ENCODE data around the gene NOVA2.

The NOVA2 gene

DNA sequence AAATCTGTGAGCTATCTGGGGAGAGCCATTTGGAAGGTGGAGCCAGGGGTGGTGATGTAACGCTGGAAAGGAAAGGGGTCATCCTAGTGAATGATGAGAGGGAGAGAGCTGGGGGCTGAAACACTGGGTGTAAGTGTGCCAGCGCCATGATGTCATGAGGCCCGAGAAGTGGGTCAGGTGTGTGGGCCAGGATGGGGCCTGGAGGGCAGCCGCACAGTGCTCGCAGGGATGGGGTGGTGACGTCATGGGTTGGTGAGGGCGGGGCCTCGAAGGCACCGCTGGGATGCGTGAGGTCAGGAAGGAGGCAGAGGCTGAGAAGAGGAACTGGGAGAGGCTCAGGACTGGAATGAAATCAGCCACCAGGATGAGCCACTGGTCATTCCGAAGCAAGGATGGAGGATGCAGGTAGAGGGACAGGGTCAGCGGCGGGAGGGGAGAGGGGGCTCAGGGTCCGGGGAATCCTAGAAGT is 26.0 kb upstream of the NOVA2 start:
- peak; percentile 19 for DNase-seq

DNA sequence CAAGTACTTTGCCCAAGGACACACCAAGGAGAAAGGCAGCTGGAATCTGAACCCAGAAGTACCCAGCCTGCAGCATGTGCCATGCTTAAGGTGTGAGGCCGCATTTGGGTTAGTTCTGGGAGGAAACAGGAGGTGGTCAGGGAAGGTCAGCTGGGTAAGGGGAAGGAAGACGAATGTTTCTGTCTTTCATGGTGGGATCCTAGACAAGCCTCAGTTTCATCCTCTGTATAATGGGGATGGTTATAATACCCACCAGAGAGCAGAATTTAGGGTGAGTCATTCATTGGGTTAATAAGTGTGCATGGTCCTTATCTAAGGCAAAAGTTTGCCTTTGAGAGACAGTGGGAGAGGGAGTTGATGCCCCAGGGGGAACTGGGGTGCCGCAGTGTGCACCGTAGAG is 25.2 kb upstream of the NOVA2 start:
- no peak for DNase-seq

GRCh38 chr19:45996933-45997332 is 23.3 kb upstream of the NOVA2 start:
- no peak for DNase-seq

DNA sequence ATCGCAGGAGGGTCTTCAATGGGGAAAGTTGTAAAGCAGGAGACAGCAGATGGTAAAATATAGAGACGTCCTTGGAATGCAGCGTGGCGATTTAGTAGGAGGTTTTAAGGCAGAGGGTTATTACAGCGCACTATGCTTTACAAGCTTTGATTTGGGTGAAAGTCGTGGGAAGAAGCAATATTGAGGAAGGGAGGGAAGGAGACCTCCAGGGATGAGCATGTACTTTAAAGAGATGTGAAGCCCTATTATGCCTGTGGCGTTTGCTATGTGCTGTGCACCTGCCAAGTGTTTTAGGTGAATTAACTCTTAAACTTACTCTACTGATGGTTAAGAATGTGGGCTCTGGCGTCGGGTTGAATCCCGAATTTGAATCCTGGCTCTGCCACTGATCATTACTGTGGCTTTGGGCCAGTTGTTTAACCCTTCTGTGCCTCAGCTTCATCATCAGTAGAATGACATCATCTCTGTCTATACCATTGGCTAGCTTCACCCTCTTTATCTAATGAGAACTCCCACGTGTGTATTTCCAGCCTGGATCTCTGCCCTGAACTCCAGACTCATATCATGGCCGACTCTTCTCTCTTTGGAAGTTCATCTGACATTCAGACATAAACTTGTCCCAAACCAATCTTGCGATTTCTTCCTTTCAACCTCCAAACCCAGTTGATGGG is 22.2 kb upstream of the NOVA2 start:
- no peak for DNase-seq

GRCh38 chr19:45994998-45995714 is 21.5 kb upstream of the NOVA2 start, which contains the start of gene CCDC61:
TSS of gene CCDC61 (plus strand) at chr19:45995467. CDS start at chr19:46003019, 7,552 bp downstream.
- DNase-seq = peak; percentile 96

GRCh38 chr19:45994456-45994997 is 20.9 kb upstream of the NOVA2 start:
- DNase-seq = no peak

DNA sequence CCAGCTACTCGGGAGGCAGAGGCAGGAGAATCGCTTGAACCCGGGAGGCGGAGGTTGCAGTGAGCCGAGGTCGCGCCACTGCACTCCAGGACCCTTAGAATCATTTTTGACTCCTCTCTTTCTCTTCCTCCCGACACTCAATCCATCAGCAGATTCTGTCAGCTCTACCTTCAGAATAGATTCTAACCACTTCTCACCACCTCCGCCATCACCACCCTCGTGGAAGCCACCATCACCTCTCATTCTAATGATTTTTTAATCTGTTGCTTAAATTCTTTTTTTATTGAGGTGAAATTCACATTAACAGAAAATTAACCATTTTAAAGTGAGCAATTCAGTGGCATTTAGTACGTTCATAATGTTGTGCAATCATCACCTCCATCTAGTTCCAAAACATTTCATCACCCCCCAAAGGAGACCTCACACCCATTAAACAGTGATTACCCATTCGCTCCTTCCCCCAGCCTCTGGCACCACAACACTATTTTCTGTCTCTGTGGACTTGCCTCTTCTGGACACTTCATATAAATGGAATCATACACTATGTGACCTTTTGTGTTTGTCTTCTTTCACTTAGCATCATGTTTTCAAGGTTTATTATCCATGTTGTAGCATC is 16.6 kb upstream of the NOVA2 start:
- no peak for DNase-seq

DNA sequence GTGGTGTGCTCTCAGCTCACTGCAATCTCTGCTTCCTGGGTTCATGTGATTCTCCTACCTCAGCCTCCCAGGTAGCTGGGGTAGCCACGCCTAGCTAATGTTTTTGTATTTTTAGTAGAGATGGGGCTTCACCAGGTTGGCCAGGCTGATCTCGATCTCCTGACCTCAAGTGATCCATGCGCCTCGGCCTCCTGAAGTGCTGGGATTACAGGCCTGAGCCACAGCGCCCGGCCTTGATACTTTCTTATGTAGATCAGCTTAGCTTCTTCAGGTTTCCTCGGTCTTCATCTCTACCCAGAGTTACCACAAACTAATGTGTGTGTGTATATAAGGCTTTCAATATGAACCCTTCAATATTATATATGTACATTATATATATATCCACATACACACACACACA is 11.7 kb upstream of the NOVA2 start:
- no peak for DNase-seq

- no peak for DNase-seq
Measured at GRCh38 chr19:45981350-45981749, 7.7 kb upstream of the NOVA2 start.

DNA sequence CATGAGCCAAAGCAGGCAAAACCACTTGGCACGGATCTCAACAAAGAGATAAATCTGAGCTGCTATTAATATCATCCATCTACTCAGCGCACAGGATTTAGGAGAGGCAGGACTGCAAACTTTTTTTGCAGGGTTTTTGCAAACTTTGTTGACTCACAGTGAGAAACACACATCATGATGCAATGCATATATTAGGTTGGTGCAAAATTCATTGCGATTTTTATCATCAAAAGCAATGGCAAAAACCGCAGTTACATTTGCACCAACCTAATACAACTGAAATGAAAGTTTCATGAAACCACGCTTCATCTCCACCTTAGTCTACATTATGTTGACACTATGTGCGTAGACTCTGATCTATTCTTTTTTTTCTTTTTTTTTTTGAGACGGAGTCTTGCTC is 4.5 kb upstream of the NOVA2 start:
- no peak for DNase-seq

DNA sequence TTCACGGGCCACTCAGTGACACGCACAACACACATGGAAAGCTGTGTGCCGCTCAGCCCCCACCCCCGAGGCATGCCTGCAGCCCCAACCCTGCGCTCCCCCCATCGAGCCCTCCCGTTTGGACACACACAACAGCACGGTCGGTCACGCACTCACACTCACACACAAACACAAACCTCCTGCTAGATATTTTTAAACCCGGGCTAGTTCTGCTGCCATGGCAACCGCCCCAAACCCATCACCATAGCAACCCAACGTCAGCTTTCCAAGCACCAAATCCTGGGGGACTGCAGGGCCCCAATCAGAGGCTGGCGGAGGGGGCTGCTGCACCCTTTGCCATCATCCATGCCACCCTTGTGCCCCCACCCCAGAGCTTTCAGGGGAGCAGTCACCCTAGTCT is 2.5 kb upstream of the NOVA2 start:
- DNase-seq = no peak

- no peak for DNase-seq
Measured at GRCh38 chr19:45975306-45976070, 1.8 kb upstream of the NOVA2 start.

DNA sequence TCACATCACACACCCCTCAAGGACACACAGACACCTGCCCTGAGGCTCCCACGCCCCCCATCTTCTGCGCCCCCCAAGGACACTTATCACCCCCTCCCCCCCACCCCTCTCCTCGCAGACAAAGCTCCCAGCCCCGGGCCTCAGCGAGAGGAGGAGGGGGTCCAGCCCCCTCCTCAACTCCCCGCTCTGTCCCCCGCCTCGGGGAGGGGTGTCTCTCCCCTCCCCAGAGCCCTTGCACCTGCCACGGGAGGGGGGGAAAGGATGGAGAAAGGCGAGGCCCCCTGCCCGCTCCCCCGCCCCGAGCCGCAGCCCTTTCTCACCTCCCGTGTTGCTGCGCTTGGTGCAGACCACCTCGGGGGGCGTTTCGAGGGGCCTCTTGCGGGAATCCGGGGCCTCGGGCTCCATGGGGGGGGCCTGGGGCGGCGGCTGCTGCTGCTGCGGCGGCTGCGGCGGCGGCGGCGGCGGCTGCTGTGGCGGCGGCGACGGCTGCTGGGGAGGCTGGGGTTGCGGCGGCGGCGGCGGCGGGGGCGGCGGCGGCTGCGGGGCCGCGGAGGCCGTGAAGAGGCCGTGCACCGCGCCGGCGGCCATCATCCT is 621 bp downstream of the NOVA2 start:
- DNase-seq = peak; percentile 14

DNA sequence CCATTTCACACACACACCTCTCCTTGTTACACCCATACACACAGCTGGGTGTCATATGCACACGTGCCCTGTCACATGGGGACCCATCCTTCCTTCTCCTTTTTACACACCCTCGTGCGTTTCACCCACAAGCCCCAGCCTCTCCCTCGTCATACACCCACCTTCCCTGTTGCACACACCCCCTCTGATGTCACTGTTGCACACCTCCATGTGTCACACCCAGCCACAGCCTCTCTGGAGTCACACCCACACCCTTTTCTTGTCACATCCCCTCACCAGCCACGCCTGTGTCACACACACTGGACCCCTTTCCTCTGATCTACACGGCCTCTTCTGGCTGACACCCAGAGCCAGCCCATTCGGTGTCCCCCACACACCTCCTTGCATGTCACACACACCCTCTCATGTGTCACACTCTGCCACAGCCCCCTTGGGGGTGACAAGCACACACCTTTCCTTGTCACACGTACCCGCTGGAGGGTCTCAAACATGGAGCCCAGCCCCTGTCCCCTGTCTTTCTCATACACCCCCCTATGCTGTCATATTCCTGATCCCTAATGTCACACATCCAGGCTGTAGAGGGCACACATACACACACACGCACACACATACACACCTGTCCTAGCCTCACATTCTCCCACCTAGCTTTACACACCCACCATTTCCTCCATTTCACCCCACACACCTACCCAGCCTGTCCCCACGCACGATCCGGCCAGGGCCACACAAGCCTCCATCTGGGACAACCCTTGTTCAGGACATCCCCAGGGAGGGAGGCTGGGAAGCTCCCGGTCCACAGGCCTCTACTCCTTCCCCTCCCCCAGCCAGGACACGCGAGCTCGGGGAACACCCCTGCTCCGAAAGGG is 1.4 kb downstream of the NOVA2 start:
- DNase-seq = no peak

DNA sequence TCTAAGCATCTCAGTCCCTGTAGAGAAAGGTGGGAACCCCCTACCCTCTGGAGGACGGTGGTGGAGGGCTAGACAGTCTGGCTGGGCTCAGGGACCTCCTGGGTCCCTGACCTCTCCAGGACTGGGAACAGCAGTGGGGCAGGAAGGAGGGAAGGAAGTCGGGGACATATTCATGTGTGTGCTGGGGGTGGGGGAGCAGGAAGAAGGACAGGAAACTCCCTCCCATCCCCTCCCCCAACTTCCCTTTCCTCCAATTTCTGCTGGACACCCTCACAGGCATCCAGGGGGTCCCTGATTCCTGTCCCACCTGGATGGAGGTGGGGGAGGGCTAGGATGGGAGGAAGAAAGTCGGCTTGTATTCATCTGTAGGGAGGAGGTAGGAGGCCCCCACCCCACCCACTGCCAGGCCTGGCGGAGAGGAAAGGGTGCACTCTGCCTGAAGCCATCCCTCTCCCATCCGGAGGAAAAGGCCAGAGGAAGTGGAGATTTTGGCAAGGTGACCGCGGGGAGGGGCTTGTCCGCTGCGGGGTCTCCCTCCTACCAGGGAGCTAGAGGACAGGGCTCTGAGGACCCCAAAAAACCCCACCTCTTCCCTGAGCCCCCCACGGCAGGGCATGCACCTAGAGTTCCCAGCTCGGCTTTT is 2.3 kb downstream of the NOVA2 start:
- DNase-seq = no peak

GRCh38 chr19:45969676-45970075 is 4.0 kb downstream of the NOVA2 start:
- DNase-seq = no peak

- no peak for DNase-seq
Measured at GRCh38 chr19:45968626-45969025, 5.0 kb downstream of the NOVA2 start.

- DNase-seq = no peak
Measured at GRCh38 chr19:45967246-45967645, 6.4 kb downstream of the NOVA2 start.

DNA sequence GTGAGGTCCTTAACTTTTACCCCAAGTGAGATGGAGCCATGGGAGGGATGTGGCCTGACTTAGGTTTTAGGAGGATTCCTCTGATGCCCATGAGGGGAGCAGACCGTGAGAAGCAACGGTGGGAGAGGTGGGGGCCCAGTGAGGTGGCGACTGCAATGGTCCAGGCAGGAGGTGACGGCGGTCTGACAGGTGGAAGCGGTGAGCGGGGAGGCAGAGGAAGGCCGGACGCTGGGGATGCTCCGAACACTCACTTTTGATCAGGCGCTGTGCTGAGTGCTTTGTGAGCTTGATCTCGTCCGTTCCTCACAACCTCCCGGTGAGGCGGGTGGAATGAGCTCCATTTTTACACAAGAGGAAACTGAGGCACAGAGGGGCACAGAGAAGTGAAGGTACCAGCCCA is 11.6 kb downstream of the NOVA2 start:
- no peak for DNase-seq

- no peak for DNase-seq
Measured at GRCh38 chr19:45960595-45961235, 12.9 kb downstream of the NOVA2 start.
